ENCODE data around the gene CSNK2B. TPM values are rescaled to one million over a fixed set of nuclear protein-coding genes. Genes with fewer than 3 reads are reported as not detected.

The CSNK2B gene
- total and polyA plus RNA-seq, 10 of the 15 experiments (the other 5 are each of a cell fraction or from before 2014, with no cell fraction given): 56.3 to 405 (median 286) TPM

DNA sequence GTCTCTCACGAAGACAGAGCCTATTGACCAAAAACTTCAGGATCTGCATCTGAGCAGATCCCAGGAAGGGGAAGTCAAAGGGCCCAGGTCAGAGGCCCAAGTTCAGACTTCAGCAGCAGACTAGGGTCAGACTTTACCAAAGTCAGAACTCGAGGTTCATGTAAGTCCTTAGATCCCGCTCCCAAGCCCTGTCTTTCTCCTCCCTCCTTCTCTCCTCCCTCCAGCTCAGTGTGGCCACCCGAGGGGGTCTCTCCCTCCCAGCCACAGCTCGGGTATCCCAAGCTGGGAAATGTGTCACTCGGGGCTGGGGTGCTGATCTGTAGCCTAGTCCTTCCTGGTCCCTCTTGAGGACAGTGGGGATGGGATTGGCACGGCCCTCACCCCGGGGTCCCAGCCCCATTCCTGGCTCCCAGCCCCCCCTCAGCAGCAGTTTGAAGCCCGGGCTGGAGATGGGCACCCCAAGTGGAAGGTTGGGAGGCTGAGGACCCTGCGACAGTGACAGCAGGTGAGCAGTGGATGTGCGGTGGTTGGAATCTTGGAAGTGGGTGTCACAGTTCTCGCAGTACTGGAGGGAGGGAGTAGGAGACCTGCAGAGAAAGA lies 3.7 kb upstream of the CSNK2B start (continued):
- TF ChIP-seq NR2C2 (IDR thresholded peaks at IDR 0.05; ENCODE audit: borderline replicate concordance, control insufficient read depth, insufficient read length, low read depth) (no peak), SMARCA5 (IDR thresholded peaks at IDR 0.05) (no peak), FOXM1 (IDR thresholded peaks at IDR 0.05; ENCODE audit: low read depth, low read length) (0 out of 2 replicates have a peak, but pooled peaks have one; percentile 40), MTA2 (IDR thresholded peaks at IDR 0.05; ENCODE audit: low read depth) (no peak), ZNF687 (IDR thresholded peaks at IDR 0.05) (no peak)
